Right lobe of liver (tissue), 4 donors: ENCODE measurements around the gene CS.

ENCODE experiments used
- CTCF ChIP-seq, 4 donors: fragments of 200-600 bp in 3 of 4; fragments of 450-650 bp in 1 of 4; IDR thresholded peaks; one replicate each; pipeline versions ENCODE4 v1.5.1 to v1.8.0; 2016 to 2022; ENCODE audit warnings: antibody characterized with exemption in 4 of 4, mild to moderate bottlenecking in 2 of 4
- POLR2A ChIP-seq: fragments of 450-650 bp; IDR thresholded peaks from one replicate; pipeline ENCODE4 v1.6.1; 2017; ENCODE audit warnings: antibody characterized with exemption, mild to moderate bottlenecking
- donor health status: DM: no; HTN: no; CAD: no.
- donor health status: DM: no; HTN: no; CAD: no.
- donor health status: DM: no; HTN: yes; CAD: no.

- TF ChIP-seq CTCF (IDR thresholded peaks at IDR 0.05) = no peak
- TF ChIP-seq POLR2A = no peak
These were observed 4.1 kb upstream of the CS start for GRCh38 chr12:56304276-56304675.
